Keratinocyte (primary cell): Measurements from ENCODE around the gene NOS3. TPM values are rescaled to one million over a fixed set of nuclear protein-coding genes. Genes with fewer than 3 reads are reported as not detected.

ENCODE experiments used
- DNase-seq: peaks from one replicate; pipeline ENCODE4 v3.0.0-alpha.2; 2011; ENCODE audit warnings: low read depth, missing footprints, low spot score
- FAIRE-seq: peaks from 2 replicates; lab custom pipeline; 2011; peaks lifted over from hg19 to GRCh38; lab: Jason Lieb, UNC
- H2AFZ ChIP-seq: 2 replicates; pipeline ENCODE4 v1.6.0; 2012; ENCODE audit warnings: low read length, control low read depth, inconsistent platforms; ENCODE audit not compliant: control insufficient read depth
- H3K27ac ChIP-seq: 2 replicates; pipeline ENCODE4 v1.5.1; 2011; ENCODE audit warnings: low read length; ENCODE audit not compliant: control insufficient read depth, insufficient read depth
- H3K27me3 ChIP-seq: 3 replicates; pipeline ENCODE4 v1.6.0; 2011; ENCODE audit warnings: low read length; ENCODE audit not compliant: control insufficient read depth, insufficient read depth; ENCODE audit errors: extremely low read depth
- H3K36me3 ChIP-seq, 2 experiments: 2 replicates in 1 of 2; 3 replicates in 1 of 2; pipeline ENCODE4 v1.5.1; 2011; ENCODE audit warnings: low read length in 2 of 2, mild to moderate bottlenecking in 1 of 2; ENCODE audit not compliant: control insufficient read depth in 2 of 2, insufficient read depth in 2 of 2; ENCODE audit errors: extremely low read depth in 1 of 2
- H3K4me1 ChIP-seq: 3 replicates; pipeline ENCODE4 v1.5.1; 2011; ENCODE audit warnings: low read length; ENCODE audit not compliant: control insufficient read depth, insufficient read depth; ENCODE audit errors: extremely low read depth
- H3K4me2 ChIP-seq: 3 replicates; pipeline ENCODE4 v1.6.0; 2011; ENCODE audit warnings: low read depth, low read length; ENCODE audit not compliant: control insufficient read depth, insufficient read depth; ENCODE audit errors: extremely low read depth
- H3K4me3 ChIP-seq, 3 experiments: fragments of 200-600 bp in 1 of 3; sonication (generic) in 1 of 3; 2 replicates in 2 of 3; 3 replicates in 1 of 3; pipeline ENCODE4 v1.5.1; 2011 to 2016; ENCODE audit warnings: low read length in 3 of 3, mild to moderate bottlenecking in 3 of 3, control low read depth in 2 of 3, inconsistent platforms in 1 of 3, low read depth in 1 of 3, mixed read lengths in 1 of 3, mixed run types in 1 of 3, moderate library complexity in 1 of 3; ENCODE audit not compliant: control insufficient read depth in 2 of 3, insufficient read depth in 2 of 3; ENCODE audit errors: extremely low read depth in 1 of 3
- H3K79me2 ChIP-seq: 2 replicates; pipeline ENCODE4 v1.6.0; 2012; ENCODE audit warnings: low read length; ENCODE audit not compliant: control insufficient read depth, insufficient read depth
- H3K9ac ChIP-seq: 3 replicates; pipeline ENCODE4 v1.6.0; 2011; ENCODE audit warnings: low read length; ENCODE audit not compliant: control insufficient read depth, insufficient read depth; ENCODE audit errors: extremely low read depth
- H3K9me1 ChIP-seq: 3 replicates; pipeline ENCODE4 v1.6.0; 2011; ENCODE audit warnings: low read length; ENCODE audit not compliant: control insufficient read depth, insufficient read depth; ENCODE audit errors: extremely low read depth
- H3K9me3 ChIP-seq: 2 replicates; pipeline ENCODE4 v1.5.1; 2012; ENCODE audit warnings: low read depth, low read length; ENCODE audit not compliant: control insufficient read depth
- H4K20me1 ChIP-seq: 3 replicates; pipeline ENCODE4 v1.6.0; 2011; ENCODE audit warnings: low read length; ENCODE audit not compliant: control insufficient read depth, insufficient read depth; ENCODE audit errors: extremely low read depth
- CTCF ChIP-seq, 3 experiments: IDR thresholded peaks in 1 of 3; conservative IDR thresholded peaks in 1 of 3; optimal IDR thresholded peaks in 1 of 3; 2 replicates in 2 of 3; 3 replicates in 1 of 3; pipeline versions ENCODE3 to v1.5.1; 2011; ENCODE audit warnings: low read length in 3 of 3, mild to moderate bottlenecking in 3 of 3, moderate library complexity in 2 of 3, control low read depth in 1 of 3, inconsistent platforms in 1 of 3; ENCODE audit not compliant: insufficient read depth in 2 of 3; ENCODE audit errors: extremely low read depth in 1 of 3
- EZH2 ChIP-seq: IDR thresholded peaks from one replicate; pipeline ENCODE4 v1.6.1; 2012; ENCODE audit warnings: inconsistent platforms, mild to moderate bottlenecking, low read length, moderate library complexity
- dilution Hi-C: fragments of 300-500 bp; cut with MboI; formaldehyde crosslinking; loops from one replicate; pipeline ENCODE4 v1.7.0; 2020; ENCODE audit warnings: low sequenced_read_pairs; ENCODE audit not compliant: extremely low pct_ligation_motif_present
- polyA plus RNA-seq, 5 experiments: library from polyadenylated mRNA; depleted of rRNA in 3 of 5; stranded (reverse) in 3 of 5; stranded (forward) in 1 of 5; unstranded in 1 of 5; fragments of >200 nt; gene quantifications; 1 replicate in 1 of 5; 2 replicates in 3 of 5; 3 replicates in 1 of 5; pipeline versions ENCODE4 v1.2.1 to v1.2.3, GENCODE V29; 2011 to 2012; ENCODE audit warnings: missing spikeins in 2 of 5, low read depth in 1 of 5, low replicate concordance in 1 of 5

NOS3 gene
- polyA plus RNA-seq, 1 donor (not counting 4 experiments of a cell fraction or from before 2014, with no cell fraction given), result 0.77 TPM

- H3K36me3 ChIP-seq, result no peaks in the 10 kb centered on the region
- H3K79me2 ChIP-seq, result no peaks in the 10 kb centered on the region
- H3K27me3 ChIP-seq, result peaks cover 48% of the 10 kb centered on the region
- H3K4me3 ChIP-seq, result no peak overlapping the region
- no peak overlapping the region for H2AFZ ChIP-seq
- H3K4me2 ChIP-seq, result no peak overlapping the region
- DNase-seq (no peak), FAIRE-seq (no peak)
- H3K9ac ChIP-seq, result no peak overlapping the region
- no peak overlapping the region for H3K27ac ChIP-seq
- TF ChIP-seq EZH2, result no peak
- no peak for TF ChIP-seq CTCF (optimal IDR thresholded peaks at IDR 0.05 in 1 of 3, IDR thresholded peaks at IDR 0.05 in 1 of 3, conservative IDR thresholded peaks at IDR 0.05 in 1 of 3; ENCODE audit: extremely low read depth in 1 of 3, insufficient read depth in 2 of 3, low read length in 3 of 3)
- H3K9me1 ChIP-seq, result no peaks in the 10 kb centered on the region
- dilution Hi-C loops, result no loop called here
- H3K4me1 ChIP-seq, result no peaks in the 10 kb centered on the region
- H3K9me3 ChIP-seq, result no peaks in the 10 kb centered on the region
- H4K20me1 ChIP-seq, result no peaks in the 10 kb centered on the region
These were observed 28.6 kb upstream of the NOS3 start for GRCh38 chr7:150962290-150962552.

- Histone ChIP-seq H3K79me2 (no peaks in the 10 kb centered on the region), H2AFZ (no peak overlapping the region), H3K27ac (no peak overlapping the region), H3K4me1 (no peaks in the 10 kb centered on the region), H3K9ac (no peak overlapping the region), H3K4me3 (no peak overlapping the region), H3K27me3 (peaks cover 43% of the 10 kb centered on the region), H4K20me1 (no peaks in the 10 kb centered on the region), H3K9me3 (no peaks in the 10 kb centered on the region), H3K36me3 (no peaks in the 10 kb centered on the region), H3K4me2 (no peak overlapping the region), H3K9me1 (no peaks in the 10 kb centered on the region)
- TF ChIP-seq EZH2, result no peak
- peak; percentile 81 to 96 (median 95) for TF ChIP-seq CTCF (optimal IDR thresholded peaks at IDR 0.05 in 1 of 3, IDR thresholded peaks at IDR 0.05 in 1 of 3, conservative IDR thresholded peaks at IDR 0.05 in 1 of 3; ENCODE audit: extremely low read depth in 1 of 3, insufficient read depth in 2 of 3, low read length in 3 of 3)
- FAIRE-seq (no peak), DNase-seq (no peak)
- dilution Hi-C loops, result no loop called here
These were observed 28.0 kb upstream of the NOS3 start for GRCh38 chr7:150962553-150963399.
